Keratinocyte (primary cell): Measurements from ENCODE around the gene CETN3. TPM values are rescaled to one million over a fixed set of nuclear protein-coding genes. Genes with fewer than 3 reads are reported as not detected.

Experiments used
- DNase-seq: peaks from one replicate; pipeline ENCODE4 v3.0.0-alpha.2; 2011; ENCODE audit warnings: low read depth, missing footprints, low spot score
- FAIRE-seq: peaks from 2 replicates; lab custom pipeline; 2011; peaks lifted over from hg19 to GRCh38; lab: Jason Lieb, UNC
- H2AFZ ChIP-seq: 2 replicates; pipeline ENCODE4 v1.6.0; 2012; ENCODE audit warnings: low read length, control low read depth, inconsistent platforms; ENCODE audit not compliant: control insufficient read depth
- H3K27ac ChIP-seq: 2 replicates; pipeline ENCODE4 v1.5.1; 2011; ENCODE audit warnings: low read length; ENCODE audit not compliant: control insufficient read depth, insufficient read depth
- H3K27me3 ChIP-seq: 3 replicates; pipeline ENCODE4 v1.6.0; 2011; ENCODE audit warnings: low read length; ENCODE audit not compliant: control insufficient read depth, insufficient read depth; ENCODE audit errors: extremely low read depth
- H3K36me3 ChIP-seq, 2 experiments: 2 replicates in 1 of 2; 3 replicates in 1 of 2; pipeline ENCODE4 v1.5.1; 2011; ENCODE audit warnings: low read length in 2 of 2, mild to moderate bottlenecking in 1 of 2; ENCODE audit not compliant: control insufficient read depth in 2 of 2, insufficient read depth in 2 of 2; ENCODE audit errors: extremely low read depth in 1 of 2
- H3K4me1 ChIP-seq: 3 replicates; pipeline ENCODE4 v1.5.1; 2011; ENCODE audit warnings: low read length; ENCODE audit not compliant: control insufficient read depth, insufficient read depth; ENCODE audit errors: extremely low read depth
- H3K4me2 ChIP-seq: 3 replicates; pipeline ENCODE4 v1.6.0; 2011; ENCODE audit warnings: low read depth, low read length; ENCODE audit not compliant: control insufficient read depth, insufficient read depth; ENCODE audit errors: extremely low read depth
- H3K4me3 ChIP-seq, 3 experiments: fragments of 200-600 bp in 1 of 3; sonication (generic) in 1 of 3; 2 replicates in 2 of 3; 3 replicates in 1 of 3; pipeline ENCODE4 v1.5.1; 2011 to 2016; ENCODE audit warnings: low read length in 3 of 3, mild to moderate bottlenecking in 3 of 3, control low read depth in 2 of 3, inconsistent platforms in 1 of 3, low read depth in 1 of 3, mixed read lengths in 1 of 3, mixed run types in 1 of 3, moderate library complexity in 1 of 3; ENCODE audit not compliant: control insufficient read depth in 2 of 3, insufficient read depth in 2 of 3; ENCODE audit errors: extremely low read depth in 1 of 3
- H3K79me2 ChIP-seq: 2 replicates; pipeline ENCODE4 v1.6.0; 2012; ENCODE audit warnings: low read length; ENCODE audit not compliant: control insufficient read depth, insufficient read depth
- H3K9ac ChIP-seq: 3 replicates; pipeline ENCODE4 v1.6.0; 2011; ENCODE audit warnings: low read length; ENCODE audit not compliant: control insufficient read depth, insufficient read depth; ENCODE audit errors: extremely low read depth
- H3K9me1 ChIP-seq: 3 replicates; pipeline ENCODE4 v1.6.0; 2011; ENCODE audit warnings: low read length; ENCODE audit not compliant: control insufficient read depth, insufficient read depth; ENCODE audit errors: extremely low read depth
- H3K9me3 ChIP-seq: 2 replicates; pipeline ENCODE4 v1.5.1; 2012; ENCODE audit warnings: low read depth, low read length; ENCODE audit not compliant: control insufficient read depth
- H4K20me1 ChIP-seq: 3 replicates; pipeline ENCODE4 v1.6.0; 2011; ENCODE audit warnings: low read length; ENCODE audit not compliant: control insufficient read depth, insufficient read depth; ENCODE audit errors: extremely low read depth
- EZH2 ChIP-seq: IDR thresholded peaks from one replicate; pipeline ENCODE4 v1.6.1; 2012; ENCODE audit warnings: inconsistent platforms, mild to moderate bottlenecking, low read length, moderate library complexity
- dilution Hi-C: fragments of 300-500 bp; cut with MboI; formaldehyde crosslinking; loops from one replicate; pipeline ENCODE4 v1.7.0; 2020; ENCODE audit warnings: low sequenced_read_pairs; ENCODE audit not compliant: extremely low pct_ligation_motif_present
- polyA plus RNA-seq, 5 experiments: library from polyadenylated mRNA; depleted of rRNA in 3 of 5; stranded (reverse) in 3 of 5; stranded (forward) in 1 of 5; unstranded in 1 of 5; fragments of >200 nt; gene quantifications; 1 replicate in 1 of 5; 2 replicates in 3 of 5; 3 replicates in 1 of 5; pipeline versions ENCODE4 v1.2.1 to v1.2.3, GENCODE V29; 2011 to 2012; ENCODE audit warnings: missing spikeins in 2 of 5, low read depth in 1 of 5, low replicate concordance in 1 of 5
- TF ChIP-seq, protein P1 (sequence below), 3 experiments: IDR thresholded peaks in 1 of 3; conservative IDR thresholded peaks in 1 of 3; optimal IDR thresholded peaks in 1 of 3; 2 replicates in 2 of 3; 3 replicates in 1 of 3; pipeline versions ENCODE3 to v1.5.1; 2011; ENCODE audit warnings: low read length in 3 of 3, mild to moderate bottlenecking in 3 of 3, moderate library complexity in 2 of 3, control low read depth in 1 of 3, inconsistent platforms in 1 of 3; ENCODE audit not compliant: insufficient read depth in 2 of 3; ENCODE audit errors: extremely low read depth in 1 of 3

CETN3 gene
- polyA plus RNA-seq, 1 donor (not counting 4 experiments of a cell fraction or from before 2014, with no cell fraction given) = 31.2 TPM

DNA sequence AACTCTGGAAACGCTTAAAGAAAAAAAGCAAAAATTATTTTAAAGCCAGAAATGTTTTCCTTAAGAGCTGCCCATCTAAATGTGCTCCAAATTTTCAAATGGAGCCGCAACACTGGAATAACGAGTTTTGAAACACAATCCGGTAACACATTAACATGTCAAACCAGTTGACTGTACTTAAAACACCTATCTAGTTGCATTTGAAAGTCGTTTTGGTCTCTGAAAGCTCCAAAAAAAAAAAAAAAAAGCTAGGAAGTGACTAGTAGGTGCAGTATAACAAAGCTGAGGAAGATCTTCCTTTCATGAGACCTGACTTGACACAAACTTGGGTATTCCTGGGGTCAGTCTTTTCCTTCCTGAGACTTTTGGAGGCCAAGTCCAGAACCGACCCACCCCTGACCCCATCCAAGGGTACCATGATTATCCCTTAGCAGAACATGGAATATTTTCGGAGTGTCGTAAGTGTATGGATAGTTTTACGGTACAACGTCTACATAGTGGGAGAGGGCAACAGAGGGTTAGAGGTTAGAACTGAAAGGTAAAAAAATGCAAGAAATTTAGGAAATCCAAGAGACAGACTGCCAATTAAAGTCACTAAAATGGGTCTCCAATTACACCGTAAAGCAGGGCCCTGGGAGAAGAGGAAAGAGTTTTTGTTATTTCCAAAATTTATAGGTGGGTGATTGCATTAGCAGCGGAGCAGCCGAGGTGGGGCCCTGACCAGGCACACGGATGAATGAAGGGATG is 812 bp downstream of the CETN3 start:
- H3K4me2 ChIP-seq = peak overlapping the region; percentile 98
- TF ChIP-seq, protein P1, sequence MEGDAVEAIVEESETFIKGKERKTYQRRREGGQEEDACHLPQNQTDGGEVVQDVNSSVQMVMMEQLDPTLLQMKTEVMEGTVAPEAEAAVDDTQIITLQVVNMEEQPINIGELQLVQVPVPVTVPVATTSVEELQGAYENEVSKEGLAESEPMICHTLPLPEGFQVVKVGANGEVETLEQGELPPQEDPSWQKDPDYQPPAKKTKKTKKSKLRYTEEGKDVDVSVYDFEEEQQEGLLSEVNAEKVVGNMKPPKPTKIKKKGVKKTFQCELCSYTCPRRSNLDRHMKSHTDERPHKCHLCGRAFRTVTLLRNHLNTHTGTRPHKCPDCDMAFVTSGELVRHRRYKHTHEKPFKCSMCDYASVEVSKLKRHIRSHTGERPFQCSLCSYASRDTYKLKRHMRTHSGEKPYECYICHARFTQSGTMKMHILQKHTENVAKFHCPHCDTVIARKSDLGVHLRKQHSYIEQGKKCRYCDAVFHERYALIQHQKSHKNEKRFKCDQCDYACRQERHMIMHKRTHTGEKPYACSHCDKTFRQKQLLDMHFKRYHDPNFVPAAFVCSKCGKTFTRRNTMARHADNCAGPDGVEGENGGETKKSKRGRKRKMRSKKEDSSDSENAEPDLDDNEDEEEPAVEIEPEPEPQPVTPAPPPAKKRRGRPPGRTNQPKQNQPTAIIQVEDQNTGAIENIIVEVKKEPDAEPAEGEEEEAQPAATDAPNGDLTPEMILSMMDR (optimal IDR thresholded peaks at IDR 0.05 in 1 of 3, IDR thresholded peaks at IDR 0.05 in 1 of 3, conservative IDR thresholded peaks at IDR 0.05 in 1 of 3; ENCODE audit: extremely low read depth in 1 of 3, insufficient read depth in 2 of 3, low read length in 3 of 3) = no peak
- TF ChIP-seq EZH2 = no peak
- H3K4me3 ChIP-seq = peak overlapping the region; percentile 78 to 88 (median 83)
- peaks cover 5% of the 10 kb centered on the region for H3K79me2 ChIP-seq
- H3K4me1 ChIP-seq = peaks cover 14% of the 10 kb centered on the region
- H3K27me3 ChIP-seq = no peaks in the 10 kb centered on the region
- H3K9ac ChIP-seq = peak overlapping the region; percentile 94
- no peaks in the 10 kb centered on the region for H3K36me3 ChIP-seq
- H4K20me1 ChIP-seq = no peaks in the 10 kb centered on the region
- H3K9me3 ChIP-seq = no peaks in the 10 kb centered on the region
- dilution Hi-C loops = no loop called here
- FAIRE-seq = peak; percentile 17
- DNase-seq = no peak
- peak overlapping the region; percentile 94 for H2AFZ ChIP-seq
- no peaks in the 10 kb centered on the region for H3K9me1 ChIP-seq
- H3K27ac ChIP-seq = peak overlapping the region; percentile 92

DNA sequence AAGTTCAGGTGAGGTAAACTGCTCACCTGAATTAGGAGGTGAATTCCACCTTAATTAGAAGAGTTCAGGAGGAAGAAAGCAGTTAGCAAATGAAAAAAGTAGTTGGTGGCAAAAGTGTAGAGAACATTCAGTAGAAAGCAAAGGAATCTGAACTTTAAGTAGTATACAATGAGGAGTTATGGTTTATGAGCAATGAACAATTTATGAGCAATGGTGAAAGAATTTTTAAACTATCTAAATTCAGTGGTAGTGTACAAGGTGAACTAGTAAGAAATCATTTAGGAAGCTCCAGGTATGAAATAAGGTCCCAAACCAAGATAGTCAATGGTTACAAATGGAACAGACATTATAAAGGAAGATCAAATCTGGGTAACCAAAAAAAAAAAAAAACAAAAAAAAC is 3.1 kb downstream of the CETN3 start:
- Histone ChIP-seq H3K4me2 (peak overlapping the region; percentile 37), H3K9me3 (no peaks in the 10 kb centered on the region), H4K20me1 (no peaks in the 10 kb centered on the region), H3K9me1 (no peaks in the 10 kb centered on the region), H2AFZ (peak overlapping the region; percentile 14), H3K4me1 (peaks cover 25% of the 10 kb centered on the region), H3K36me3 (no peaks in the 10 kb centered on the region), H3K9ac (no peak overlapping the region), H3K27me3 (no peaks in the 10 kb centered on the region), H3K27ac (no peak overlapping the region), H3K4me3 (no peak overlapping the region), H3K79me2 (peaks cover 5% of the 10 kb centered on the region)
- DNase-seq (peak; percentile 9), FAIRE-seq (peak; percentile 9)
- TF ChIP-seq EZH2 = no peak
- TF ChIP-seq, protein P1 (optimal IDR thresholded peaks at IDR 0.05 in 1 of 3, IDR thresholded peaks at IDR 0.05 in 1 of 3, conservative IDR thresholded peaks at IDR 0.05 in 1 of 3; ENCODE audit: extremely low read depth in 1 of 3, insufficient read depth in 2 of 3, low read length in 3 of 3) = no peak
- dilution Hi-C loops = no loop called here
